ENCODE results near the gene PAAF1.

The PAAF1 gene

GRCh38 chr11:73875840-73876239 is 959 bp upstream of the PAAF1 start:
- TF ChIP-seq EGR1 (IDR thresholded peaks at IDR 0.05), result no peak

DNA sequence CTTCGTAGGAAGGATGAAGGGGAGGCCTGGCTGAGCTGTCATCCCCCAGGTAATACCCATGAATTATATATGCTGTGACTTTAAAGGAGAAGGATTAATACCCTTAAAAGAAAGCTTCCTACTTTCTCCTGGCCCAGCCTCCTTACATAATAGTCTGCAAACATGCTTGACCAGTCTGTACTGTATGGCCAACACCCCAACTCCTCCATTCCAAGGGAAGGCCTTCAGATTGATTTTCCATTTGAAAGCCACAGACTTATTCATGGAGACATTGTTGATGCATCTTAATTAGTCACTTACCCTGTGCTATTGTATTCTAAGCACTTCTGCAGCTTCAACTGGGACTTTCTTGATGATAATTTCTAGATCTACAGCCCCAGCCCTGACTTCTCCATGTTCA is 2.0 kb downstream of the PAAF1 start:
- TF ChIP-seq RAD21 (IDR thresholded peaks at IDR 0.05; ENCODE audit: low read depth) (no peak), USF1 (IDR thresholded peaks at IDR 0.05) (no peak), FOXM1 (IDR thresholded peaks at IDR 0.05; ENCODE audit: borderline replicate concordance, low read depth) (no peak), NFIC (IDR thresholded peaks at IDR 0.05) (no peak), ZBTB7A (IDR thresholded peaks at IDR 0.05; ENCODE audit: low read depth) (no peak), MAX (IDR thresholded peaks at IDR 0.05) (no peak), TAF1 (IDR thresholded peaks at IDR 0.05; ENCODE audit: low read depth) (no peak), EP300 (IDR thresholded peaks at IDR 0.05; ENCODE audit: borderline replicate concordance) (no peak), YY1 (IDR thresholded peaks at IDR 0.05; ENCODE audit: low read depth) (no peak), CREB1 (IDR thresholded peaks at IDR 0.05; ENCODE audit: low read depth) (no peak), EGR1 (IDR thresholded peaks at IDR 0.05) (no peak), CEBPB (IDR thresholded peaks at IDR 0.05) (no peak), TCF12 (IDR thresholded peaks at IDR 0.05; ENCODE audit: low read depth) (no peak)
- TF ChIP-seq, protein P1, sequence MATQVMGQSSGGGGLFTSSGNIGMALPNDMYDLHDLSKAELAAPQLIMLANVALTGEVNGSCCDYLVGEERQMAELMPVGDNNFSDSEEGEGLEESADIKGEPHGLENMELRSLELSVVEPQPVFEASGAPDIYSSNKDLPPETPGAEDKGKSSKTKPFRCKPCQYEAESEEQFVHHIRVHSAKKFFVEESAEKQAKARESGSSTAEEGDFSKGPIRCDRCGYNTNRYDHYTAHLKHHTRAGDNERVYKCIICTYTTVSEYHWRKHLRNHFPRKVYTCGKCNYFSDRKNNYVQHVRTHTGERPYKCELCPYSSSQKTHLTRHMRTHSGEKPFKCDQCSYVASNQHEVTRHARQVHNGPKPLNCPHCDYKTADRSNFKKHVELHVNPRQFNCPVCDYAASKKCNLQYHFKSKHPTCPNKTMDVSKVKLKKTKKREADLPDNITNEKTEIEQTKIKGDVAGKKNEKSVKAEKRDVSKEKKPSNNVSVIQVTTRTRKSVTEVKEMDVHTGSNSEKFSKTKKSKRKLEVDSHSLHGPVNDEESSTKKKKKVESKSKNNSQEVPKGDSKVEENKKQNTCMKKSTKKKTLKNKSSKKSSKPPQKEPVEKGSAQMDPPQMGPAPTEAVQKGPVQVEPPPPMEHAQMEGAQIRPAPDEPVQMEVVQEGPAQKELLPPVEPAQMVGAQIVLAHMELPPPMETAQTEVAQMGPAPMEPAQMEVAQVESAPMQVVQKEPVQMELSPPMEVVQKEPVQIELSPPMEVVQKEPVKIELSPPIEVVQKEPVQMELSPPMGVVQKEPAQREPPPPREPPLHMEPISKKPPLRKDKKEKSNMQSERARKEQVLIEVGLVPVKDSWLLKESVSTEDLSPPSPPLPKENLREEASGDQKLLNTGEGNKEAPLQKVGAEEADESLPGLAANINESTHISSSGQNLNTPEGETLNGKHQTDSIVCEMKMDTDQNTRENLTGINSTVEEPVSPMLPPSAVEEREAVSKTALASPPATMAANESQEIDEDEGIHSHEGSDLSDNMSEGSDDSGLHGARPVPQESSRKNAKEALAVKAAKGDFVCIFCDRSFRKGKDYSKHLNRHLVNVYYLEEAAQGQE (IDR thresholded peaks at IDR 0.05; ENCODE audit: low read depth), result no peak

DNA sequence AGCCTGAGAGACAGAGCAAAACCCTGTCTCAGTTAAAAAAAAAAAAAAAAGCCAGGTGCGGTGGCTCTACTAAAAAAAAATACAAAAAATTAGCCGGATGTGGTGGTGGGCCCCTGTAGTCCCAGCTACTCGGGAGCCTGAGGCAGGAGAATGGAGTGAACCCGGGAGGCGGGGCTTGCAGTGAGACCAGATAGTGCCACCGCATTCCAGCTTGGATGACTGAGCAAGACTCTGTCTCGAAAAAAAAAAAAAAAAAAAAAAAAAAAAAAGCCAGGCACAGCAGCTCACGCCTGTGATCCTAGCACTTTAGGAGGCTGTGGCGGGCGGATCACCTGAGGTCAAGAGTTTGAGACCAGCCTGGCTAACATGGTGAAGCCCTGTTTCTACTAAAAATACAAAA is 3.6 kb downstream of the PAAF1 start:
- TF ChIP-seq TEAD4 (IDR thresholded peaks at IDR 0.05), result 0 out of 2 replicates have a peak, but pooled peaks have one; percentile 43

GRCh38 chr11:73883856-73884255 is 7.1 kb downstream of the PAAF1 start:
- no peak for TF ChIP-seq TCF12 (IDR thresholded peaks at IDR 0.05; ENCODE audit: low read depth)
- TF ChIP-seq EP300 (IDR thresholded peaks at IDR 0.05; ENCODE audit: borderline replicate concordance), result no peak
- no peak for TF ChIP-seq NFIC (IDR thresholded peaks at IDR 0.05)
- no peak for TF ChIP-seq CEBPB (IDR thresholded peaks at IDR 0.05)
- TF ChIP-seq, protein P1 (IDR thresholded peaks at IDR 0.05; ENCODE audit: low read depth), result no peak
- TF ChIP-seq CREB1 (IDR thresholded peaks at IDR 0.05; ENCODE audit: low read depth), result no peak
- TF ChIP-seq TEAD4 (IDR thresholded peaks at IDR 0.05), result no peak

DNA sequence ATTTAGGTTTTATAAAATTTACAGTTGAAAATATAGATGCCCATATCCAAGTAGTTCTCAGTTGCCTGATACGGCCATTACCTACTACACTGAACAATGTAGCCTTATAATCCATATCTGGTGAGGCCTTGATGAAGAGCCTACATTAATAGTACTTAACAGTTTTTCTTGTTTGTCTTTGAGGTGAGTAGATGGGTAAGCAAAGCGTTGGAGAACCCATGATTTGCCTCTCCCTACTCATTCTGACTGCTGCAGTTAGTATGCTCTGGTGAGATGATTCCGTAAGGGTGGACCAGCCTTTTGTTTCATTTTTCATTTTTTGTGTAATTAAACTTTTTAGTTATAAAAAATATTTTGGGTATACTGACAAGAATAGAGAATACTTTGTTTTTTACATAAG is 11.4 kb downstream of the PAAF1 start:
- no peak for TF ChIP-seq CREB1 (IDR thresholded peaks at IDR 0.05; ENCODE audit: low read depth)
- no peak for TF ChIP-seq NFIC (IDR thresholded peaks at IDR 0.05)
- TF ChIP-seq RAD21 (IDR thresholded peaks at IDR 0.05; ENCODE audit: low read depth), result no peak
- no peak for TF ChIP-seq FOXM1 (IDR thresholded peaks at IDR 0.05; ENCODE audit: borderline replicate concordance, low read depth)
- no peak for TF ChIP-seq MAX (IDR thresholded peaks at IDR 0.05)
- TF ChIP-seq, protein P1 (IDR thresholded peaks at IDR 0.05; ENCODE audit: low read depth), result no peak
- TF ChIP-seq YY1 (IDR thresholded peaks at IDR 0.05; ENCODE audit: low read depth), result no peak
- TF ChIP-seq TAF1 (IDR thresholded peaks at IDR 0.05; ENCODE audit: low read depth), result no peak
- TF ChIP-seq TCF12 (IDR thresholded peaks at IDR 0.05; ENCODE audit: low read depth), result no peak
- TF ChIP-seq EP300 (IDR thresholded peaks at IDR 0.05; ENCODE audit: borderline replicate concordance), result no peak
- TF ChIP-seq USF1 (IDR thresholded peaks at IDR 0.05), result no peak
- no peak for TF ChIP-seq EGR1 (IDR thresholded peaks at IDR 0.05)
- no peak for TF ChIP-seq CEBPB (IDR thresholded peaks at IDR 0.05)
- no peak for TF ChIP-seq TEAD4 (IDR thresholded peaks at IDR 0.05)
- TF ChIP-seq ZBTB7A (IDR thresholded peaks at IDR 0.05; ENCODE audit: low read depth), result no peak
